HepG2 (cell line): ENCODE results near the gene MAFB. TPM values are rescaled to one million over a fixed set of nuclear protein-coding genes. Genes with fewer than 3 reads are reported as not detected.

Experiments
- NFE2 ChIP-seq: sonication (generic); formaldehyde crosslinking; IDR thresholded peaks from 2 replicates; pipeline ENCODE4 v1.4.0; 2020; ENCODE audit warnings: missing genetic modification reagents
- PRMT3 ChIP-seq: sonication (generic); formaldehyde crosslinking; IDR thresholded peaks from 2 replicates; pipeline ENCODE4 v1.8.1; 2022; ENCODE audit warnings: low read depth, mild to moderate bottlenecking, moderate library complexity, missing genetic modification reagents, borderline replicate concordance
- SALL1 ChIP-seq: sonication (generic); formaldehyde crosslinking; IDR thresholded peaks from 2 replicates; pipeline ENCODE4 v1.8.0; 2022; ENCODE audit warnings: mild to moderate bottlenecking, missing genetic modification reagents
- SMAD3 ChIP-seq: sonication (generic); formaldehyde crosslinking; IDR thresholded peaks from 2 replicates; pipeline ENCODE4 v1.4.0; 2020; ENCODE audit warnings: missing genetic modification reagents
- SMAD9 ChIP-seq: sonication (generic); formaldehyde crosslinking; IDR thresholded peaks from 2 replicates; pipeline ENCODE4 v1.5.1; 2020; ENCODE audit warnings: mild to moderate bottlenecking, missing genetic modification reagents
- SNAPC4 ChIP-seq: sonication (generic); formaldehyde crosslinking; IDR thresholded peaks from 2 replicates; pipeline ENCODE4 v1.4.0; 2020; ENCODE audit warnings: mild to moderate bottlenecking, missing genetic modification reagents
- SOX5 ChIP-seq: IDR thresholded peaks from 2 replicates; pipeline ENCODE4 v1.6.1; 2016; ENCODE audit warnings: borderline replicate concordance
- WIZ ChIP-seq: sonication (generic); formaldehyde crosslinking; IDR thresholded peaks from 2 replicates; pipeline ENCODE4 v1.5.1; 2020; ENCODE audit warnings: mild to moderate bottlenecking, missing genetic modification reagents
- ZNF160 ChIP-seq: sonication (generic); formaldehyde crosslinking; IDR thresholded peaks from 2 replicates; pipeline ENCODE4 v1.8.0; 2022; ENCODE audit warnings: mild to moderate bottlenecking, inconsistent platforms, missing genetic modification reagents
- ZNF274 ChIP-seq: sonication (generic); formaldehyde crosslinking; IDR thresholded peaks from 2 replicates; pipeline ENCODE4 v1.5.1; 2020; ENCODE audit warnings: mild to moderate bottlenecking, missing genetic modification reagents
- ZNF333 ChIP-seq: sonication (generic); formaldehyde crosslinking; IDR thresholded peaks from 2 replicates; pipeline ENCODE4 v1.4.0; 2020; ENCODE audit warnings: mild to moderate bottlenecking, missing genetic modification reagents, borderline replicate concordance
- ZNF343 ChIP-seq: sonication (generic); formaldehyde crosslinking; IDR thresholded peaks from 2 replicates; pipeline ENCODE4 v1.4.0; 2020; ENCODE audit warnings: mild to moderate bottlenecking, missing genetic modification reagents
- polyA plus RNA-seq, 8 experiments: library from polyadenylated mRNA; depleted of rRNA in 3 of 8; stranded (reverse) in 7 of 8; unstranded in 1 of 8; fragments of >200 nt; fragmentation: Illumina TruSeq in 4 of 8; extraction: Trizol in 4 of 8; gene quantifications; 2 replicates each; pipeline versions ENCODE4 v1.2.1 to v1.2.3, GENCODE V29; 2011 to 2016; ENCODE audit warnings: low read depth in 4 of 8, missing spikeins in 1 of 8, mixed read lengths in 1 of 8; ENCODE audit not compliant: insufficient read depth in 1 of 8
- total RNA-seq, 5 experiments: library from RNA; depleted of rRNA; stranded (reverse); fragments of >200 nt; fragmentation: Illumina TruSeq; extraction: Trizol; gene quantifications; 2 replicates each; pipeline ENCODE4 v1.2.3, GENCODE V29; 2016; ENCODE audit warnings: low read depth in 1 of 5
- TF ChIP-seq, protein P1 (sequence below): sonication (generic); formaldehyde crosslinking; IDR thresholded peaks from 2 replicates; pipeline ENCODE4 v1.5.1; 2020; ENCODE audit warnings: missing genetic modification reagents, mild to moderate bottlenecking, borderline replicate concordance
- TF ChIP-seq, protein P2 (sequence below): sonication (generic); formaldehyde crosslinking; IDR thresholded peaks from one replicate; pipeline ENCODE4 v1.5.1; 2020; ENCODE audit warnings: mild to moderate bottlenecking, missing genetic modification reagents; ENCODE audit errors: not compliant biosample characterization

MAFB gene
- total and polyA plus RNA-seq, 2 of the 13 experiments (the other 11 are each of a cell fraction or from before 2014, with no cell fraction given): 0.08 to 0.11 TPM

- TF ChIP-seq, protein P1, sequence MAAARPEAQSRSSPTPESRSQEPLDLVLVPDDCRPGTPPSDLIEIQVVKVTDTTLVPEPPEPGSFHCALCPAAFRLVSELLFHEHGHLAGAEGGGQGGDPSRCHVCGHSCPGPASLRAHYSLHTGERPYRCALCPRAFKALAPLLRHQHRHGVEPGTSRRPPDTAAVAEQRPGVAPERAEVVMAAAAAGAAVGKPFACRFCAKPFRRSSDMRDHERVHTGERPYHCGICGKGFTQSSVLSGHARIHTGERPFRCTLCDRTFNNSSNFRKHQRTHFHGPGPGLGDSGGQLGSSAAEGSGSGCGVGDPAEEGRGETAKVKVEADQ (CRISPR knock-in tag): no peak
- TF ChIP-seq NFE2 (CRISPR knock-in tag) (no peak), ZNF274 (CRISPR knock-in tag) (no peak), SMAD9 (no peak), SNAPC4 (CRISPR knock-in tag) (no peak), ZNF343 (CRISPR knock-in tag) (no peak), SALL1 (CRISPR knock-in tag) (no peak), ZNF333 (CRISPR knock-in tag) (no peak), SMAD3 (CRISPR knock-in tag) (no peak), PRMT3 (CRISPR knock-in tag) (no peak), WIZ (no peak), ZNF160 (CRISPR knock-in tag) (no peak), SOX5 (CRISPR knock-in tag) (no peak)
- TF ChIP-seq, protein P2, sequence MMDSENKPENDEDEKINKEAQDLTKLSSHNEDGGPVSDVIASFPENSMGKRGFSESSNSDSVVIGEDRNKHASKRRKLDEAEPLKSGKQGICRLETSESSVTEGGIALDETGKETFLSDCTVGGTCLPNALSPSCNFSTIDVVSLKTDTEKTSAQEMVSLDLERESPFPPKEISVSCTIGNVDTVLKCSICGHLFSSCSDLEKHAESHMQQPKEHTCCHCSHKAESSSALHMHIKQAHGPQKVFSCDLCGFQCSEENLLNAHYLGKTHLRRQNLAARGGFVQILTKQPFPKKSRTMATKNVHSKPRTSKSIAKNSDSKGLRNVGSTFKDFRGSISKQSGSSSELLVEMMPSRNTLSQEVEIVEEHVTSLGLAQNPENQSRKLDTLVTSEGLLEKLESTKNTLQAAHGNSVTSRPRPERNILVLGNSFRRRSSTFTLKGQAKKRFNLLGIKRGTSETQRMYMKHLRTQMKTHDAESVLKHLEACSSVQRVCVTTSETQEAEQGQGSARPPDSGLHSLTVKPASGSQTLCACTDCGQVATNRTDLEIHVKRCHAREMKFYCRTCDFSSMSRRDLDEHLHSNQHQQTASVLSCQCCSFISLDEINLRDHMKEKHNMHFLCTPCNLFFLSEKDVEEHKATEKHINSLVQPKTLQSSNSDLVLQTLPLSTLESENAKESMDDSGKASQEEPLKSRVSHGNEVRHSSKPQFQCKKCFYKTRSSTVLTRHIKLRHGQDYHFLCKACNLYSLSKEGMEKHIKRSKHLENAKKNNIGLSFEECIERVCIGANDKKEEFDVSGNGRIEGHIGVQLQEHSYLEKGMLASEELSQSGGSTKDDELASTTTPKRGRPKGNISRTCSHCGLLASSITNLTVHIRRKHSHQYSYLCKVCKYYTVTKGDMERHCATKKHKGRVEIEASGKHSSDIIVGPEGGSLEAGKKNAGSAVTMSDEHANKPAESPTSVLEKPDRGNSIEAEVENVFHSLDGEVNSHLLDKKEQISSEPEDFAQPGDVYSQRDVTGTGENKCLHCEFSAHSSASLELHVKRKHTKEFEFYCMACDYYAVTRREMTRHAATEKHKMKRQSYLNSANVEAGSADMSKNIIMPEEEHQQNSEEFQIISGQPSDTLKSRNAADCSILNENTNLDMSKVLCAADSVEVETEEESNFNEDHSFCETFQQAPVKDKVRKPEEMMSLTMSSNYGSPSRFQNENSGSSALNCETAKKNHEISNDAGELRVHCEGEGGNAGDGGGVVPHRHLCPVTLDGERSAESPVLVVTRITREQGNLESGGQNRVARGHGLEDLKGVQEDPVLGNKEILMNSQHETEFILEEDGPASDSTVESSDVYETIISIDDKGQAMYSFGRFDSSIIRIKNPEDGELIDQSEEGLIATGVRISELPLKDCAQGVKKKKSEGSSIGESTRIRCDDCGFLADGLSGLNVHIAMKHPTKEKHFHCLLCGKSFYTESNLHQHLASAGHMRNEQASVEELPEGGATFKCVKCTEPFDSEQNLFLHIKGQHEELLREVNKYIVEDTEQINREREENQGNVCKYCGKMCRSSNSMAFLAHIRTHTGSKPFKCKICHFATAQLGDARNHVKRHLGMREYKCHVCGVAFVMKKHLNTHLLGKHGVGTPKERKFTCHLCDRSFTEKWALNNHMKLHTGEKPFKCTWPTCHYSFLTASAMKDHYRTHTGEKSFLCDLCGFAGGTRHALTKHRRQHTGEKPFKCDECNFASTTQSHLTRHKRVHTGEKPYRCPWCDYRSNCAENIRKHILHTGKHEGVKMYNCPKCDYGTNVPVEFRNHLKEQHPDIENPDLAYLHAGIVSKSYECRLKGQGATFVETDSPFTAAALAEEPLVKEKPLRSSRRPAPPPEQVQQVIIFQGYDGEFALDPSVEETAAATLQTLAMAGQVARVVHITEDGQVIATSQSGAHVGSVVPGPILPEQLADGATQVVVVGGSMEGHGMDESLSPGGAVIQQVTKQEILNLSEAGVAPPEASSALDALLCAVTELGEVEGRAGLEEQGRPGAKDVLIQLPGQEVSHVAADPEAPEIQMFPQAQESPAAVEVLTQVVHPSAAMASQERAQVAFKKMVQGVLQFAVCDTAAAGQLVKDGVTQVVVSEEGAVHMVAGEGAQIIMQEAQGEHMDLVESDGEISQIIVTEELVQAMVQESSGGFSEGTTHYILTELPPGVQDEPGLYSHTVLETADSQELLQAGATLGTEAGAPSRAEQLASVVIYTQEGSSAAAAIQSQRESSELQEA (CRISPR knock-in tag): no peak
These were observed 622 bp downstream of the MAFB start (continued) for GRCh38 chr20:40688129-40689099.
